Muscle of leg (tissue), 16 donors: Measurements from ENCODE around the gene PLPPR5. TPM values are rescaled to one million over a fixed set of nuclear protein-coding genes. Genes with fewer than 3 reads are reported as not detected.
"Not testable (repeated sequence)": the region's sequence is repeated elsewhere in the genome, so short reads cannot be mapped to it uniquely, and the experiment has no call there.

Experiments used
- DNase-seq: peaks from one replicate; pipeline ENCODE4 v3.0.0; 2013
- H3K27ac ChIP-seq: one replicate; pipeline ENCODE4 v1.5.1; 2013; ENCODE audit warnings: mild to moderate bottlenecking, low read length, control low read depth
- H3K27me3 ChIP-seq: one replicate; pipeline ENCODE4 v1.6.1; 2013; ENCODE audit warnings: low read length; ENCODE audit not compliant: control insufficient read depth, insufficient read depth
- H3K36me3 ChIP-seq: one replicate; pipeline ENCODE4 v1.6.1; 2013; ENCODE audit warnings: low read length; ENCODE audit not compliant: control insufficient read depth, insufficient read depth
- H3K4me1 ChIP-seq: one replicate; pipeline ENCODE4 v1.6.1; 2013; ENCODE audit warnings: low read length; ENCODE audit not compliant: control insufficient read depth, insufficient read depth
- H3K4me3 ChIP-seq: one replicate; pipeline ENCODE4 v1.5.1; 2013; ENCODE audit warnings: low read length, control low read depth
- H3K9me3 ChIP-seq: replicated peaks from 2 replicates; pipeline ENCODE4 v1.6.1; 2013; ENCODE audit warnings: low read depth, low read length; ENCODE audit not compliant: control insufficient read depth
- WGBS: methylation state at CpG from one replicate; pipeline ENCODE4 v1.1.5; 2013; ENCODE audit warnings: missing lambda C conversion rate; ENCODE audit not compliant: insufficient coverage; 5-methylcytosine and 5-hydroxymethylcytosine counted together
- long read RNA-seq, 11 donors: transcript quantifications; one replicate each; lab custom pipeline, GENCODE V29; 2026
- polyA plus RNA-seq, 8 donors: library from polyadenylated mRNA; unstranded; fragments of 120-200 nt; gene quantifications; one replicate each; pipeline versions ENCODE4 v1.2.1 to v1.2.3, GENCODE V29; 2013; ENCODE audit warnings: inconsistent platforms in 1 of 8, low replicate concordance in 1 of 8; ENCODE audit not compliant: insufficient read length in 8 of 8, insufficient read depth in 1 of 8
- total RNA-seq: library from RNA; stranded (reverse); fragments of 120-200 nt; gene quantifications from one replicate; pipeline ENCODE4 v1.2.4, GENCODE V29; 2013

Gene PLPPR5
- total RNA-seq (1.5 TPM), polyA plus RNA-seq (1 to 10 TPM; 1.1 to 4.2 (median 2.2) TPM)
- long read RNA-seq, donor 1, full-length matches to known transcripts, result 1 of 1 reads
- long read RNA-seq, donor 1, partial matches to known transcripts, result 0 of 1 reads
- long read RNA-seq, donor 1, other reads (novel, unspliced or antisense), result 0 of 1 reads
- long read RNA-seq, donor 2, result 0 reads
- long read RNA-seq, donor 3, partial matches to known transcripts, result 0 of 1 reads
- long read RNA-seq, donor 3, other reads (novel, unspliced or antisense), result 0 of 1 reads
- long read RNA-seq, donor 4, full-length matches to known transcripts, result 5 of 5 reads
- long read RNA-seq, donor 4, partial matches to known transcripts, result 0 of 5 reads
- long read RNA-seq, donor 4, other reads (novel, unspliced or antisense), result 0 of 5 reads
- long read RNA-seq, donor 5, full-length matches to known transcripts, result 3 of 3 reads
- long read RNA-seq, donor 5, partial matches to known transcripts, result 0 of 3 reads
- long read RNA-seq, donor 5, other reads (novel, unspliced or antisense), result 0 of 3 reads
- long read RNA-seq, donor 6, result 0 reads
- long read RNA-seq, donor 7, result 0 reads
- long read RNA-seq, donor 8, partial matches to known transcripts, result 0 of 4 reads
- long read RNA-seq, donor 8, other reads (novel, unspliced or antisense), result 0 of 4 reads
- long read RNA-seq, donor 9, partial matches to known transcripts, result 0 of 2 reads
- long read RNA-seq, donor 9, other reads (novel, unspliced or antisense), result 0 of 2 reads
- long read RNA-seq, donor 10, partial matches to known transcripts, result 0 of 1 reads
- long read RNA-seq, donor 10, other reads (novel, unspliced or antisense), result 0 of 1 reads
- long read RNA-seq, donor 11, full-length matches to known transcripts, result 2 of 2 reads
- long read RNA-seq, donor 11, partial matches to known transcripts, result 0 of 2 reads
- long read RNA-seq, donor 11, other reads (novel, unspliced or antisense), result 0 of 2 reads

- Histone ChIP-seq H3K4me3 (peak within 1 kb of the TSS; percentile 42), H3K4me1 (peaks cover 9% of the 10 kb centered on the region), H3K9me3 (no peaks in the 10 kb centered on the region), H3K27ac (no peak within 1 kb of the TSS), H3K27me3 (peaks cover 29% of the 10 kb centered on the region), H3K36me3 (no peaks in the 10 kb centered on the region)
- under 1% methylated on average over 35 of the region's 56 CpGs for WGBS
- DNase-seq, result peak; percentile 36
Measured at GRCh38 chr1:99004861-99005442, at the start of gene PLPPR5. Gene PLPPR5 (minus strand): TSS chr1:99004861. CDS start chr1:99004671, 190 bp downstream.

GRCh38 chr1:99051611-99052283 lies 47.1 kb upstream of the PLPPR5 start:
- 100% methylated on average over 8 of the region's 10 CpGs for WGBS

GRCh38 chr1:99049745-99050144 lies 45.1 kb upstream of the PLPPR5 start:
- H3K36me3 ChIP-seq, result no peaks in the 10 kb centered on the region
- DNase-seq, result no peak
- WGBS, result 79% methylated on average over 1 of the region's 3 CpGs

More at GRCh38 chr1:99051611-99052283, 47.1 kb upstream of the PLPPR5 start:
- H3K4me1 ChIP-seq, result no peaks in the 10 kb centered on the region
- no peaks in the 10 kb centered on the region for H3K36me3 ChIP-seq
- no peaks in the 10 kb centered on the region for H3K27me3 ChIP-seq
- DNase-seq, result no peak
- H3K27ac ChIP-seq, result no peak overlapping the region
- H3K9me3 ChIP-seq, result no peaks in the 10 kb centered on the region
- no peak overlapping the region for H3K4me3 ChIP-seq

GRCh38 chr1:99036746-99037145 lies 32.1 kb upstream of the PLPPR5 start:
- H3K27ac ChIP-seq, H3K4me3 ChIP-seq, DNase-seq, H3K36me3 ChIP-seq, H3K4me1 ChIP-seq, H3K27me3 ChIP-seq: not testable (repeated sequence)
- 81% methylated on average over 5 of the region's 5 CpGs for WGBS
- peaks cover 19% of the 10 kb centered on the region for H3K9me3 ChIP-seq

More at GRCh38 chr1:99049745-99050144, 45.1 kb upstream of the PLPPR5 start:
- Histone ChIP-seq H3K9me3 (no peaks in the 10 kb centered on the region), H3K4me1 (no peaks in the 10 kb centered on the region), H3K27me3 (no peaks in the 10 kb centered on the region), H3K4me3 (no peak overlapping the region), H3K27ac (no peak overlapping the region)

- H3K4me3 ChIP-seq, result no peak overlapping the region
- H3K9me3 ChIP-seq, result no peaks in the 10 kb centered on the region
- no peaks in the 10 kb centered on the region for H3K36me3 ChIP-seq
- H3K27ac ChIP-seq, result no peak overlapping the region
- no CpG with 5 or more reads among the region's 3 CpGs for WGBS
- no peaks in the 10 kb centered on the region for H3K27me3 ChIP-seq
- no peaks in the 10 kb centered on the region for H3K4me1 ChIP-seq
- no peak for DNase-seq
Measured at GRCh38 chr1:99018313-99018712, 13.7 kb upstream of the PLPPR5 start.

GRCh38 chr1:99017655-99018054 lies 13.0 kb upstream of the PLPPR5 start:
- Histone ChIP-seq H3K4me1 (no peaks in the 10 kb centered on the region), H3K4me3 (no peak overlapping the region), H3K27me3 (no peaks in the 10 kb centered on the region), H3K27ac (no peak overlapping the region), H3K9me3 (no peaks in the 10 kb centered on the region), H3K36me3 (no peaks in the 10 kb centered on the region)
- no CpG with 5 or more reads among the region's 2 CpGs for WGBS
- no peak for DNase-seq

- Histone ChIP-seq H3K27ac (no peak overlapping the region), H3K9me3 (no peaks in the 10 kb centered on the region), H3K27me3 (peaks cover 7% of the 10 kb centered on the region), H3K4me3 (no peak overlapping the region), H3K36me3 (no peaks in the 10 kb centered on the region), H3K4me1 (no peaks in the 10 kb centered on the region)
- WGBS, result 60% methylated on average over 1 of the region's 2 CpGs
- no peak for DNase-seq
Measured at GRCh38 chr1:99010679-99011078, 6.0 kb upstream of the PLPPR5 start.

- DNase-seq, result no peak
- Histone ChIP-seq H3K27me3 (peaks cover 25% of the 10 kb centered on the region), H3K4me3 (no peak overlapping the region), H3K36me3 (no peaks in the 10 kb centered on the region), H3K27ac (no peak overlapping the region), H3K4me1 (peaks cover 9% of the 10 kb centered on the region), H3K9me3 (no peaks in the 10 kb centered on the region)
- no CpG with 5 or more reads among the region's 3 CpGs for WGBS
Measured at GRCh38 chr1:99007366-99007765, 2.7 kb upstream of the PLPPR5 start.

- no peak overlapping the region for H3K27ac ChIP-seq
- WGBS, result no CpG with 5 or more reads among the region's 8 CpGs
- peaks cover 29% of the 10 kb centered on the region for H3K27me3 ChIP-seq
- peaks cover 9% of the 10 kb centered on the region for H3K4me1 ChIP-seq
- H3K4me3 ChIP-seq, result peak overlapping the region; percentile 41
- no peaks in the 10 kb centered on the region for H3K36me3 ChIP-seq
- no peak for DNase-seq
- no peaks in the 10 kb centered on the region for H3K9me3 ChIP-seq
Measured at GRCh38 chr1:99005537-99005942, 879 bp upstream of the PLPPR5 start.
